ENCODE results near the gene MRFAP1L1. TPM values are rescaled to one million over a fixed set of nuclear protein-coding genes. Genes with fewer than 3 reads are reported as not detected.
A peak's percentile ranks its signal among the peaks of the same experiment; 100 is the strongest.

MRFAP1L1 gene
- total RNA-seq, 1 donor from 2014 or later, result 43.0 TPM

DNA sequence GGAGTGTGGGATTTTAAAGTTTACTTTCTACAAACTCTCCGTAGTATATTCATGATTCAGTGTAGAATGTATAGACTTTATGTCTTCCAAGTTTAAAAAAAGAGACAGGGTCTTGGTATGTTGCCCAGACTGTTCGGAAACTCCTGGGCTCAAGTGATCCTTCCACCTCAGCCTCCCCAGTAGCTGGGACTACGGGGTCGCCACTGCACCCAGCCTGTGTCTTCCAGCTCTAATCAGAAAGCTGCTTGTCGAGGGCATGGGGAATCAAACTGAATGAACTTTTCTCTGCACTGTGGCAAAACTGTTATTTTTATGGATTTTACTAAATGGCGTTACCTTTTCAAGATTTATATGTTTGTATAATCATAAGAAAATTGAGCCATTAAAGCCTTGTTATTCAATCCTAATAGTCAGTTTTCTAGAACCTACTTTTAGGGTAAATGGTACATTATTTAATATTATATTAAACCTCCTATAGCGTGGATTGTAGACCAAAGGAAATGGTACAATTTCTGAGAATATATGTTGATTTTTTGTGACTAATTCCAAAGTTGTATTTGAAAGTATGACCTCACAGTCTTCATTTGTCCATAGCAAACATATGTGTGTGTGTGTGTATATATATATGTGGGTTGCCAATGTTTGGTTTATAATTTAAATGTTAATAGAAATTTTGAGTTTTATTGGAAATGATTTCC is 7.4 kb upstream of the MRFAP1L1 start:
- Mint-ChIP-seq H3K27ac (ENCODE audit: unreplicated experiment) (peak overlapping the region; percentile 48), H3K4me3 (ENCODE audit: unreplicated experiment) (peak overlapping the region; percentile 92), H3K4me1 (ENCODE audit: unreplicated experiment) (peaks cover 3% of the 10 kb centered on the region), H3K9me3 (ENCODE audit: unreplicated experiment) (no peaks in the 10 kb centered on the region), H3K27me3 (ENCODE audit: unreplicated experiment) (peaks cover 6% of the 10 kb centered on the region), H3K36me3 (ENCODE audit: low read depth, unreplicated experiment) (peaks cover 7% of the 10 kb centered on the region)
- TF ChIP-seq, protein P1, sequence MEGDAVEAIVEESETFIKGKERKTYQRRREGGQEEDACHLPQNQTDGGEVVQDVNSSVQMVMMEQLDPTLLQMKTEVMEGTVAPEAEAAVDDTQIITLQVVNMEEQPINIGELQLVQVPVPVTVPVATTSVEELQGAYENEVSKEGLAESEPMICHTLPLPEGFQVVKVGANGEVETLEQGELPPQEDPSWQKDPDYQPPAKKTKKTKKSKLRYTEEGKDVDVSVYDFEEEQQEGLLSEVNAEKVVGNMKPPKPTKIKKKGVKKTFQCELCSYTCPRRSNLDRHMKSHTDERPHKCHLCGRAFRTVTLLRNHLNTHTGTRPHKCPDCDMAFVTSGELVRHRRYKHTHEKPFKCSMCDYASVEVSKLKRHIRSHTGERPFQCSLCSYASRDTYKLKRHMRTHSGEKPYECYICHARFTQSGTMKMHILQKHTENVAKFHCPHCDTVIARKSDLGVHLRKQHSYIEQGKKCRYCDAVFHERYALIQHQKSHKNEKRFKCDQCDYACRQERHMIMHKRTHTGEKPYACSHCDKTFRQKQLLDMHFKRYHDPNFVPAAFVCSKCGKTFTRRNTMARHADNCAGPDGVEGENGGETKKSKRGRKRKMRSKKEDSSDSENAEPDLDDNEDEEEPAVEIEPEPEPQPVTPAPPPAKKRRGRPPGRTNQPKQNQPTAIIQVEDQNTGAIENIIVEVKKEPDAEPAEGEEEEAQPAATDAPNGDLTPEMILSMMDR (IDR thresholded peaks at IDR 0.05; ENCODE audit: unreplicated experiment), result no peak
- no peak for DNase-seq (ENCODE audit: low spot score)

DNA sequence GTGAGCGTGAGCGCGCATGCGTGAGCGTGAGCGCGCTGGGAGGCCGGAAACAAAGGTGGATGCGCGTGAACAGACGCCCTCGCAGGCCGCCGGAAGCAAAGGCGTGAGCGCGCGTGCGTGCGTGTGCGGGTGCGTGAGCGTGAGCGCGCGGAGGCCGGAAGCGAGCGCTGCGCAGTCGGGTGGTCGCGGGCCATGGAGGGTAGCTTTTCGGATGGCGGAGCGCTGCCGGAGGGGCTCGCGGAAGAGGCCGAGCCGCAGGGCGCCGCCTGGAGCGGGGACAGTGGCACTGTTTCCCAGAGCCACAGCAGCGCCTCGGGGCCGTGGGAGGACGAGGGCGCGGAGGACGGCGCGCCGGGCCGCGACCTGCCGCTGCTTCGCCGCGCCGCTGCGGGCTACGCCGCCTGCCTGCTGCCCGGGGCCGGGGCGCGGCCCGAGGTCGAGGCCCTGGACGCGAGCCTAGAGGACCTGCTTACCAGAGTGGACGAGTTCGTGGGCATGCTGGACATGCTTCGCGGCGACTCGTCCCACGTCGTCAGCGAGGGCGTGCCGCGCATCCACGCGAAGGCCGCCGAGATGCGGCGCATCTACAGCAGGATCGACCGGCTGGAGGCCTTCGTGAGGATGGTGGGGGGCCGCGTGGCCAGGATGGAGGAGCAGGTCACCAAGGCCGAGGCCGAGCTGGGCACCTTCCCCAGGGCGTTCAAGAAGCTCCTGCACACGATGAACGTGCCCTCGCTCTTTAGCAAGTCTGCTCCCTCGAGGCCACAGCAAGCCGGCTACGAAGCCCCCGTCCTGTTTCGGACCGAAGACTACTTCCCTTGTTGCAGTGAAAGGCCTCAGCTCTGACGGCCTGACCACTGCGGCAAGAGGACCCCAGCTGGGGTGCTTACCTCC is 6.6 kb upstream of the MRFAP1L1 start, which contains the start of gene BLOC1S4:
Gene BLOC1S4 (plus strand): TSS at position 157 of the 894 bp plus-strand sequence. CDS start 36 bp downstream, at position 193.
- Mint-ChIP-seq H3K4me1 (ENCODE audit: unreplicated experiment) (peaks cover 3% of the 10 kb centered on the region), H3K4me3 (ENCODE audit: unreplicated experiment) (peak within 1 kb of the TSS; percentile 98), H3K36me3 (ENCODE audit: low read depth, unreplicated experiment) (peaks cover 7% of the 10 kb centered on the region), H3K9me3 (ENCODE audit: unreplicated experiment) (no peaks in the 10 kb centered on the region), H3K27ac (ENCODE audit: unreplicated experiment) (peak within 1 kb of the TSS; percentile 94), H3K27me3 (ENCODE audit: unreplicated experiment) (peaks cover 6% of the 10 kb centered on the region)
- TF ChIP-seq, protein P1 (IDR thresholded peaks at IDR 0.05; ENCODE audit: unreplicated experiment), result no peak
- peak; percentile 80 for DNase-seq (ENCODE audit: low spot score)

DNA sequence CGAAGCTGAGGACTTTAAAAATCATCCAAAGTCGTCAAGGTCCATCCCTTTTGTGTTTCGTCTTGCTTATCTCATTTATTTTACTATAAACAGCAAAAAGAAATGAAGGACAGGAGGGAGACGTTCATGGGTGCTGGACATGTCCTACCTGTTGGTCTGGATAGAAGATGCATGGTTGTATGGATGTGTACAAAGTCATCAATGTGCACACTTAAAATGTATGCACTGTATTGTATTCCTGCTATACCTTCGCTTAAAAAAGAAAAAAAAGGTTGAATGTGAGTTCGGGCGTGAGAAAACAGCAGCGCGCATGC is 6.0 kb upstream of the MRFAP1L1 start:
- H3K4me3 Mint-ChIP-seq (ENCODE audit: unreplicated experiment), result peak overlapping the region; percentile 98
- peaks cover 6% of the 10 kb centered on the region for H3K27me3 Mint-ChIP-seq (ENCODE audit: unreplicated experiment)
- H3K27ac Mint-ChIP-seq (ENCODE audit: unreplicated experiment), result peak overlapping the region; percentile 94
- peaks cover 3% of the 10 kb centered on the region for H3K4me1 Mint-ChIP-seq (ENCODE audit: unreplicated experiment)
- H3K9me3 Mint-ChIP-seq (ENCODE audit: unreplicated experiment), result no peaks in the 10 kb centered on the region
- TF ChIP-seq, protein P1 (IDR thresholded peaks at IDR 0.05; ENCODE audit: unreplicated experiment), result no peak
- peaks cover 7% of the 10 kb centered on the region for H3K36me3 Mint-ChIP-seq (ENCODE audit: low read depth, unreplicated experiment)
- no peak for DNase-seq (ENCODE audit: low spot score)

DNA sequence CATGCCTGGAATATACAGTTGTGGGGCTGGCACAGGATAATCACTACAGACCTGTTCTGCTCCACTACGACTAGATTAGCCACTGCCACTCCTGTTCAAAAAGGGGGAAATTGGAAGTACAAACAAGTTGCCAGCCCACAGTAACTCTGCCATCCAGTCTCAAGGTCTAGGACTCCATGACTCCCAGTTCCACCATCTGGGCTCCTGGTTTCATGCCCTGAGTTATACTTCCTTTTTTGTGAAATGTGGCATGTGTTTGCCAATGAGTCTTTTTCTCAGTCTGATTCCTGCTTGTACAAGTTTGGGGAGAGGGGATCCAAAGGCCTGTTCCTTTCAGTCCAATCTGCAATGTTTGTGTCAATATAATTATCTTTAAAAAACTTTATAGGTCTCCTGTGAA is 5.3 kb upstream of the MRFAP1L1 start:
- no peak for DNase-seq (ENCODE audit: low spot score)
- H3K27me3 Mint-ChIP-seq (ENCODE audit: unreplicated experiment), result peaks cover 6% of the 10 kb centered on the region
- no peak overlapping the region for H3K27ac Mint-ChIP-seq (ENCODE audit: unreplicated experiment)
- no peaks in the 10 kb centered on the region for H3K9me3 Mint-ChIP-seq (ENCODE audit: unreplicated experiment)
- TF ChIP-seq, protein P1 (IDR thresholded peaks at IDR 0.05; ENCODE audit: unreplicated experiment), result no peak
- peaks cover 7% of the 10 kb centered on the region for H3K36me3 Mint-ChIP-seq (ENCODE audit: low read depth, unreplicated experiment)
- peaks cover 7% of the 10 kb centered on the region for H3K4me1 Mint-ChIP-seq (ENCODE audit: unreplicated experiment)
- H3K4me3 Mint-ChIP-seq (ENCODE audit: unreplicated experiment), result peak overlapping the region; percentile 47
